Heart left ventricle (tissue), 16 donors: ENCODE measurements around the gene LYPD8. TPM values are rescaled to one million over a fixed set of nuclear protein-coding genes. Genes with fewer than 3 reads are reported as not detected.

Experiments
- ATAC-seq, 4 donors: fragments of 200-7000 bp; cut with Tn5 transposase; one replicate each; pipeline ENCODE4 v1.9.1; 2020 to 2022; ENCODE audit warnings: moderate library complexity in 4 of 4, mild to moderate bottlenecking in 3 of 4, moderate number of reproducible peaks in 1 of 4
- DNase-seq, 5 donors: peaks; one replicate each; pipeline ENCODE4 v3.0.0-alpha.2; 2020
- H3K27ac ChIP-seq, 12 donors: fragments of 200-600 bp; sonication (generic) in 4 of 12; one replicate each; pipeline versions ENCODE4 v1.5.0 to v1.8.0; 2016 to 2022; ENCODE audit warnings: mild to moderate bottlenecking in 2 of 12
- H3K27me3 ChIP-seq, 9 donors: fragments of 200-600 bp; sonication (generic) in 2 of 9; one replicate each; pipeline versions ENCODE4 v1.5.1 to v1.8.0; 2016 to 2022; ENCODE audit warnings: mild to moderate bottlenecking in 3 of 9
- H3K36me3 ChIP-seq, 9 donors: fragments of 200-600 bp; sonication (generic) in 2 of 9; one replicate each; pipeline versions ENCODE4 v1.5.0 to v1.8.0; 2018 to 2022; ENCODE audit warnings: mild to moderate bottlenecking in 2 of 9
- H3K4me1 ChIP-seq, 12 donors: fragments of 200-600 bp; sonication (generic) in 4 of 12; one replicate each; pipeline versions ENCODE4 v1.5.0 to v1.8.0; 2016 to 2022; ENCODE audit warnings: mild to moderate bottlenecking in 3 of 12
- H3K4me3 ChIP-seq, 12 donors: fragments of 200-600 bp; sonication (generic) in 4 of 12; one replicate each; pipeline versions ENCODE4 v1.5.0 to v1.8.0; 2017 to 2022; ENCODE audit warnings: mild to moderate bottlenecking in 9 of 12, moderate library complexity in 4 of 12
- H3K9me3 ChIP-seq, 12 donors: fragments of 200-600 bp; sonication (generic) in 4 of 12; one replicate each; pipeline versions ENCODE4 v1.5.0 to v1.8.0; 2016 to 2022; ENCODE audit warnings: mild to moderate bottlenecking in 1 of 12
- POLR2A ChIP-seq, 2 donors: fragments of 450-650 bp; IDR thresholded peaks; one replicate each; pipeline ENCODE4 v1.6.1; 2017; ENCODE audit warnings: antibody characterized with exemption in 2 of 2, mild to moderate bottlenecking in 2 of 2, moderate library complexity in 2 of 2
- WGBS, 4 donors: extraction: QIAGEN DNeasy Blood & Tissue Kit in 2 of 4; methylation state at CpG; one replicate each; pipeline versions ENCODE4 v1.1.5 to v1.1.7; 2013 to 2018; 5-methylcytosine and 5-hydroxymethylcytosine counted together
- intact Hi-C, 10 donors: fragments of 100-400 bp; cut with DNase I; formaldehyde crosslinking; loops; one replicate each; pipeline versions ENCODE4 v1.11.1 to v1.14.2; 2022
- polyA plus RNA-seq, 2 donors: library from polyadenylated mRNA; stranded (reverse); fragments of 200-250 nt; gene quantifications; one replicate each; pipeline ENCODE4 v1.2.3, GENCODE V29; 2013
- total RNA-seq, 9 donors: library from RNA; depleted of rRNA in 2 of 9; stranded (reverse); fragments of >200 nt in 2 of 9; fragmentation: NEBNext Ultra II Directional in 3 of 9; extraction: Animal tissue kit (Norgen Biotek cat#: 25700) in 3 of 9; gene quantifications; one replicate each; pipeline versions ENCODE4 v1.1.0 to v1.2.4, GENCODE V29; 2016 to 2023
- TF ChIP-seq, protein P1 (sequence below), 12 donors: fragments of 200-600 bp; sonication (generic) in 4 of 12; IDR thresholded peaks; one replicate each; pipeline versions ENCODE4 v1.5.0 to v1.8.0; 2018 to 2022; ENCODE audit warnings: antibody characterized with exemption in 12 of 12, mild to moderate bottlenecking in 5 of 12
- donor health status: ischemic (EF 13 %, LVEDD 7.1; RV severe dilation, severe dysfunction).
- donor health status: healthy with polysubstance abuse.
- donor health status: DM: no; HTN: yes; CAD: no.
- donor health status: DM: no; HTN: no; CAD: no.
- donor health status: ischemic (EF 25% LVEDD 6.9; RV normal size, moderate dysfunction).
- donor health status: ischemic (EF 25% LVEDD 5.7; RV mildly dilated, moderate dysfunction).
- donor health status: healthy.
- donor health status: DM: yes; HTN: yes; CAD: no.
- donor health status: ischemic (EF 35%, LVEDD 5.7; RV mildly dilated, moderate dysfunction).
- donor health status: nonischemic (EF 11% LVEDD 7.7; RV severe dilation, severe dysfunction).
- donor health status: DM: yes; HTN: yes; CAD: no.
- donor health status: PGD.
- donor health status: ischemic (EF 29% LVEDD 5.4; RV normal size, mild dysfunction).
- donor health status: nonischemic (EF 23%, LVEDD 6.1; RV moderate dilation, normal function).

The LYPD8 gene
- total and polyA plus RNA-seq, 11 donors = not detected

DNA sequence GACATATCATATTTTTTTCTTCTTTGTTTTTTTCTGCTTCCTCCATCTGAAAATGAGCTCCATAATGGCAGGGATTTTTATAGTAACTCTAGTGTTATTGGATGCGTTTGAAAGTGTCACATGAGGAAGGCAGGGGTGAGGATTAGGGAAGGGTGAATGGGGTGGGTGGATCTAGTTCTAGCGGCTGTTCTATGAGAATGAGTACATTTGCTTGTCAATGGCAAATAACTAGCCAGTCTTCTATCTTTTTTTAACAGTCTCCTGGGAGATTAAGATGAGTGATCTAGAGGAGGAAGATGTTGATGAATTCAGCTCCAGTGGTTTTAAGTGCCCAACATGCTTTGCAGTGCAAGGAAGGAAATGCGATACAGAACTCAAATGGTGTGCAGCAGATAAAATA, 58.8 kb downstream of the LYPD8 start:
- ATAC-seq = no peak
- intact Hi-C loops = loop anchor here in 1 of 10 donors (5.0 kb wide), 1 partner anchor 111 kb away; no protein-coding TSS in a partner anchor
- H3K27me3 ChIP-seq = peaks cover 0 to 11% (median 0%) of the 10 kb centered on the region in 9 donors
- 71 to 84% (median 77%) methylated on average over 3 of the region's 3 CpGs for whole genome bisulfite sequencing, 4 donors
- H3K9me3 ChIP-seq = no peaks in the 10 kb centered on the region
- no peaks in the 10 kb centered on the region for H3K36me3 ChIP-seq
- TF ChIP-seq, protein P1, sequence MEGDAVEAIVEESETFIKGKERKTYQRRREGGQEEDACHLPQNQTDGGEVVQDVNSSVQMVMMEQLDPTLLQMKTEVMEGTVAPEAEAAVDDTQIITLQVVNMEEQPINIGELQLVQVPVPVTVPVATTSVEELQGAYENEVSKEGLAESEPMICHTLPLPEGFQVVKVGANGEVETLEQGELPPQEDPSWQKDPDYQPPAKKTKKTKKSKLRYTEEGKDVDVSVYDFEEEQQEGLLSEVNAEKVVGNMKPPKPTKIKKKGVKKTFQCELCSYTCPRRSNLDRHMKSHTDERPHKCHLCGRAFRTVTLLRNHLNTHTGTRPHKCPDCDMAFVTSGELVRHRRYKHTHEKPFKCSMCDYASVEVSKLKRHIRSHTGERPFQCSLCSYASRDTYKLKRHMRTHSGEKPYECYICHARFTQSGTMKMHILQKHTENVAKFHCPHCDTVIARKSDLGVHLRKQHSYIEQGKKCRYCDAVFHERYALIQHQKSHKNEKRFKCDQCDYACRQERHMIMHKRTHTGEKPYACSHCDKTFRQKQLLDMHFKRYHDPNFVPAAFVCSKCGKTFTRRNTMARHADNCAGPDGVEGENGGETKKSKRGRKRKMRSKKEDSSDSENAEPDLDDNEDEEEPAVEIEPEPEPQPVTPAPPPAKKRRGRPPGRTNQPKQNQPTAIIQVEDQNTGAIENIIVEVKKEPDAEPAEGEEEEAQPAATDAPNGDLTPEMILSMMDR (IDR thresholded peaks at IDR 0.05) = no peak
- no peak for TF ChIP-seq POLR2A (IDR thresholded peaks at IDR 0.05)
- H3K4me1 ChIP-seq = no peaks in the 10 kb centered on the region
- H3K27ac ChIP-seq = no peak overlapping the region
- H3K4me3 ChIP-seq = no peak overlapping the region
- DNase-seq = no peak

DNA sequence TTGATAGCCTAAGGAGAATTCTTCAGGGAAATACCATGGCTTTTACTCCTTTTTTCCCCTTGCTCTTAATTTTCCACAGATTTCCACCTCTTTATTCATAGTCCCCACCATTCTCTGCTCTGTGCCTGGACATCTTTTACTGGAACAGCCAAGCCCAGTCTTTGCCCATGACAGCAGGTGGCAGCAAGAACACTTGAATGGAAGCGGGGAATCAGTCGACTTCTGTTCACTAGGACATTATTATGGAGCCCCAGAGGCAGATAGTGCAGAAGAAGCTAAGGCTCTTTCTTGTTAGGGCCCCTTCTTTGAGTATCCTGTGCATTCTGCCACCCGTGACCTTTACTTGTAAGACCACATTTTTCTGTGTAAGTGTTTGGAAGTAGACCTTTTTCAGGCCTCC, 59.3 kb downstream of the LYPD8 start:
- Histone ChIP-seq H3K27ac (no peak overlapping the region), H3K27me3 (peaks cover 0 to 12% (median 0%) of the 10 kb centered on the region in 9 donors), H3K36me3 (no peaks in the 10 kb centered on the region), H3K4me3 (no peak overlapping the region), H3K4me1 (no peaks in the 10 kb centered on the region), H3K9me3 (no peaks in the 10 kb centered on the region)
- no peak for DNase-seq
- intact Hi-C loops = loop anchor here in 1 of 10 donors (5.0 kb wide), 1 partner anchor 111 kb away; no protein-coding TSS in a partner anchor
- TF ChIP-seq POLR2A (IDR thresholded peaks at IDR 0.05) = no peak
- TF ChIP-seq, protein P1 (IDR thresholded peaks at IDR 0.05) = peak in 6 of 12 donors; percentile 6 to 27 (median 20)
- ATAC-seq = peak in 2 of 4 donors; percentile 39 to 41
- WGBS, 4 donors = 55 to 69% (median 65%) methylated on average over 3 of the region's 3 CpGs

DNA sequence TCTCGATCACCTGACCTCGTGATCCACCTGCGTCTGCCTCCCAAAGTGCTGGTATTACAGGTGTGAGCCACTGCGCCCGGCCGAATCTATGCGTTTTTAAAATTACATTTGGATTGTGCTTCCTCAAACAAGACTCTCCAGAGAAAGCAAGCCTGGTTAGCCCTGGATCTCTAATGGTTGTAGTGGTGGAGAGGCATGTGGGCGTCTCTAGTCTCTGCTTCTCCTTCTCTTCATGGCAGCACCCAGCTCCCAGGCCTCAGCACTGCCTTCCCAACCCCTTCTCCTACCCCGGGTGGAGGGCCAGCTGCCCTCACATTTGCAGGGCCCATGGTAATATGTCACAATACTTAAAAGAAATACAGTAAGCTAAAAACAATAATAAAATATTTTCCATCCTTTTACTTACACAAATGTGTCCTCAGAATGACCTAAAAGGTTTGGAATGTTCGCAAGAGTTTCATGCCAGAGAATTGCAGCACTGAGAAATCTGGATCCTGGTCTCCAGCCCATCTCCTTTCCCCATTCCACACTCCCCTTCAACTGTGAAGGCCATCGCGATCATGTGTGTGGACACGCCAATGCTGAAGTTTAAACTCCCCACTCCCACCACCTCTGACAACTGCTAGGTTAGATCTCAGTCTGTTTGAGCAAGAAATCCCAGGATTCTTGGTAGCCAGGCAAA, 60.0 kb downstream of the LYPD8 start:
- no peaks in the 10 kb centered on the region for H3K4me1 ChIP-seq
- no peak overlapping the region for H3K4me3 ChIP-seq
- no peaks in the 10 kb centered on the region for H3K9me3 ChIP-seq
- H3K27ac ChIP-seq = no peak overlapping the region
- H3K36me3 ChIP-seq = no peaks in the 10 kb centered on the region
- intact Hi-C loops = loop anchor here in 1 of 10 donors (5.0 kb wide), 1 partner anchor 112 kb away; no protein-coding TSS in a partner anchor
- no peak for ATAC-seq
- 82 to 85% (median 84%) methylated on average over 13 of the region's 13 CpGs for WGBS, 4 donors
- TF ChIP-seq POLR2A (IDR thresholded peaks at IDR 0.05) = no peak
- TF ChIP-seq, protein P1 (IDR thresholded peaks at IDR 0.05) = no peak
- no peak for DNase-seq
- H3K27me3 ChIP-seq = peaks cover 0 to 10% (median 0%) of the 10 kb centered on the region in 9 donors

DNA sequence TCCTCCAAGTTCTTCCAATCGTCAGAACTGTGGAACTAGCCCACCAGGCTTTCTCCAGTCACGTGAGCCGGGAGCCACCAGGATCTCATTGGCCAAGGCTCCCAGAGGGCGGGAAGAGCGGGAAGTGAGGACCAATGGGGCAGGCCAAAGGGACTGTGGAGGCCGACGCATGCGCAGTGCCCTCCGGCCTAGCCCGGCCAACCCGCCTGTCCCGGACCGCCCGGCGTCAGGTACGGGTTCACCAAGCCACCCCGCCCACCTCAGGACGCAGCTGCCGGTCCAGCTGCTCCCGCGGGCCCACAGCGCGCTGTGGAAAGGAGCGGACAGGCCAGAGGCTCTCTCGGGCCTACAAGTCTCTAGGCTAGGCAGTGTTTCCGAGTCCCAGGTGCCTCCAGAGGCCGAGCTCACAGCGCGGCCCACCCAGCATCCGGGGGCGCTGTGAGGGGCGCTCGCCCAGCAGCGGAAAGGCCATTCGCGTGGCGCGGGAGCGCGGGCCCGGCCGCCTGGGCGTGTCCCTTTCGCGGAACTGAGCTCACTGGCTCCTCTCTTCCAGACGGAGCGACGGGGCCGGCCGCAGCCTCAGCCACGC, 63.9 kb downstream of the LYPD8 start:
- no peak overlapping the region for H3K27ac ChIP-seq
- no peak for DNase-seq
- no peaks in the 10 kb centered on the region for H3K36me3 ChIP-seq
- intact Hi-C loops = no loop called here
- TF ChIP-seq, protein P1 (IDR thresholded peaks at IDR 0.05) = no peak
- no peak for TF ChIP-seq POLR2A (IDR thresholded peaks at IDR 0.05)
- H3K4me3 ChIP-seq = no peak overlapping the region
- peaks cover 0 to 5% (median 0%) of the 10 kb centered on the region in 12 donors for H3K9me3 ChIP-seq
- WGBS, 4 donors = 63 to 86% (median 73%) methylated on average over 14 to 51 of the region's 51 CpGs
- H3K4me1 ChIP-seq = no peaks in the 10 kb centered on the region
- H3K27me3 ChIP-seq = peaks cover 0 to 10% (median 0%) of the 10 kb centered on the region in 9 donors
- no peak for ATAC-seq
